NCI-H1048 (cell line): Measurements from ENCODE around the gene PFKFB4.

Experiments
- DNase-seq: peaks from one replicate; lab custom pipeline; 2025; lab: John Stamatoyannopoulos, UW

The PFKFB4 gene

DNA sequence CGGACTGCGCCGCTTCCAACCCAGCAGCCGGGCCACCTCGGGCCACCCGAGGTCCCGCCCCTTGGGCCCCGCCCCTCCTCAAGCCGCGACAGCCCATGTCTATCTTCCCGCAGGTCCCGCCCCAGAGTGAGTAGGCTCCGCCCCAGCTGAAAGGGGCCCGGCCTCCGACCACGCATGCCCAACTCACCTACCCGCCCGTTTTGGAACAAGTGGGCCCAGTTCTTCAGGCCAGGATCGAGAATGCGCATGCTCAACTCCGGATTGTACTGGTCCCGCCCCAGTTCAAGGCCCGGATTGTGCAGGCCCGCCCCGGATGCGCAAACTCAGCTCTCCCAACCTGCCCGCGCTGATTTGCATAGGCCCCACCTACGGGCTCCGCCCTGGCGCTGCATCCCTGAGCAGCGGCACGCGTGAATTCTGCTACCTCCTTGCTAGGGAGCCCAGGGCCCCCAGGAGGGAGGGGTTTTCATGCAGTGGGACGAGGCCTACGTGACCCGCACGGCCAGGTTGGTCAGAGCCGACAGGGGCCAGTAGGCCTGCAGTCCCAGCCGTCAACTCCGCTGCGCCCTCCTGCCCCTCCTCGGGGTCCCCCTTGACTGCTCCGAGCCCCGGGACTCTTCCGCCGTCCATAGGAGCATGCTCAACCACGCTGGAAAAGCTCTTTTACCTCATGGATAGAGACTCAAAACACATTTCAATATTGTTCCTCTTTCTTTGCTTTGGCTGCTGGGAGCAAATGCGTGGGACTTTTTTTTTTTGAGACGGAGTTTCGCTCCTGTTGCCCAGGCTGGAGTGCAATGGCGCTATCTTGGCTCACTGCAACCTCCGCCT is at the start of gene PFKFB4:
Gene PFKFB4, minus strand, starts transcription at position 8 of the 831 bp plus-strand sequence. CDS start 26 bp downstream, outside the sequence.
- peak; percentile 96 for DNase-seq

DNA sequence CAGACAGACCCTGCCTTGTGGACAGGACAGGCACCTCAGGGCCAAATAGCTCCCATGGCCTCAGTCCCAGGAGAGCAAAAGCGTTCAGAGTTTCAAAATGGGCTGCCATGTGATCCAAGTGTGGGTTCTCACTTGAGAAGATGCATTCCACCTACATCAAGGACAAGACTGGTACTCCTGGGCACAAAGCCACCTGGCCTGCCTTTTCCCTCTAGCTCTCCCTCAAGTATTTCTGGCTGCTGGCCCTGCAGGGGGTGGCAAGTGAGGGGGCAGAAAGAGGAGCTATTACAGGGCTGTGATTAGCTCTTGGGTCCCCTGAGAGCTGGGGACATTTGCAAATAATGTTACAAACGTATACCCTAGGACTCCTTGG is 45.0 kb upstream of the PFKFB4 start:
- no peak for DNase-seq

DNA sequence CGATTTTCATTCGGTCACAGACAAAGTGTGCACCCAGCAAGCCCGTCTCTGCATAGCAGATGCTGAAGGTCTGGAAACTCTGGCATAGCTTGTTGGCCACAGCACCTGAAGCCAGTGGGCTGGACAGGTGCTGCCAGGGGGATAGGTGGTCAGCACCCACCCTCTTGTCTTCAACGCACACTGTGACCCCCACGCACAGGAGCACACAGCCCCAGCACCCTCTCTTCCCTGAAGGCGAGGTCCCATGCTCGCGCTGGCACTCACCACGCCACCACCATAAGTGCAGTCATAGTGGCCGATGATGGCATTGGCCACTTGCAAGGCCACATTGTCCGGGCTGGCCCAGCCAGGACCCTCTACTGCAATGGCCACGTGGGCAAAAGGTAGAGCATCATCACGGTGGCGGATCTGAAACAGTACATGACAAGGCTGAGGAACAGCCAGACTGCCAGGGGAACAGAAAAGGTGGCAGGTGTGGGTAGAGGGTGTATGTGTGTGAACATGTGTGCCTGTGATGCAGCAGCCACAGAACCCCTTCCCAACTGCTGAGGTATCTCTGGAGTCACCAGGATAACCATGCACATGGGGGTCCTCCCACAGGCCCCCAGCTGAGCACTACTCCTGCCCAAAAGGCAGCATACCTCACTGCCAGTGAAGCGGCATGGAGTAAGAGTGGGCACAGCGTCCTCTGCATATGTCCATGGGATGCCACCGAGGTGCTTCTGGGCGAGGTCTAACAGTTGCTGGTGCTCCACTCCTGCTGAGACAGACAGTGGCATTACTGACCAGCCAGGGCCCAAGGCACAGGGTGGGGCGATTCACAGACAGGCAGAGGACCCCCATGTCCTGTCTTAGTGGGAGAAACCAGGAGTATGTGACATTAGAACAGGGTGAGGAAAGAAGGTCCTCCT is 44.4 kb upstream of the PFKFB4 start:
- DNase-seq = no peak

DNA sequence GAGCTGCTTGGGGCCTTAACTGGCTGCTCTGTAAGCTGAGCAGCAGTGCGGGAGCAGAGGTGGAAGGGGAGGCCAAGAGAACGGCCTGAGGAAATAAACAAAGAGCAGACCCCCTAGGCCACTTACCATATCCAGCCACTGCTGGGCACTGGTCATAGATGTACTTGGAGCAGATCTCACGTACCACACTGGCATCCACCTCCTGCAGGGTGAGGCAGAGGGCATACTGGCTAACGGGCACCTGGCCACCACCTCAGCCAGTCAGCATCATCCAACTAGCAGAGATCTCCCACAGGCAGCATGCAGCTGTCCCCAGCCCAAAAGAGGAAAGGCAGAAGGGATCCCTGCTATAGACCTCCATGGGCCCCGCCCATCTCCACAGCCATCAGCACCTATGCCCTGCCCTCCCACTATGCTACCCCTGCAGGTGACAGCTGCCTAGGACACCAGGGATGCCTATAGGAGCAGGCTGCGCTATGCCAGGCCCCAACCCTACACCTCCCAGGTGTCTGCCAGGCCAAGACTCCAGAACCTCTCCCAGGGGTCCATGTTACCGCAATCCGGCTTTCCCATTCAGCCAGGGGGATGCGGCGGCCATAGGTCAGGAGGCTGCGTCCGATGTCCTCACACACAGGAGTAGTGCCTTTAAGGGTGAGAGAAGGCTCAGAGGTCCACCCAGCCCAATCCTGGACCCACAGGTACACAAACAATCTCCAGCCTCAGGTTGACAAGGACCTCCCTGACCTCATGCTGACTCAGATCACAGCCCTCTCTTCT is 43.1 kb upstream of the PFKFB4 start:
- DNase-seq = no peak

DNA sequence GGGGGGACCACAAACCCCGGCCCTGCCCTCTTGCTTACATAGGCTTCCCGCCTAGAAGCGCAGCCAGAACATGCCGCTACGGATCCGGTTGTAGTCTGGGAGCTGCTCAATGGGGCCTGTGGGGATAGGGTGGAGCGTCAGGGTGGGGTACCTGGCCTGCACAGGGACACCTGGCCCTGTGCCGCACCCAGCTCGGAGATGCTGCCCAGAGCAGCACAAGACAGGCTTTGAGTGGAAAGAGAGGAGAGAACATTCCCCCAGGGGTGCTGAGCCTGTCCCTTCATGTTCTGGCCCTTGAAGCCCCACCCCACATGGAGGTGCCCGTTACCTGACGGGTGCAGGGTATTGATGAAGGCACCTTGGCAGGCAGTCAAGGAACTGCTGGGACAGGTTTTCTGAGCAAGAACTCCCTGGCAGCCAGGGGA is 42.5 kb upstream of the PFKFB4 start:
- no peak for DNase-seq

DNA sequence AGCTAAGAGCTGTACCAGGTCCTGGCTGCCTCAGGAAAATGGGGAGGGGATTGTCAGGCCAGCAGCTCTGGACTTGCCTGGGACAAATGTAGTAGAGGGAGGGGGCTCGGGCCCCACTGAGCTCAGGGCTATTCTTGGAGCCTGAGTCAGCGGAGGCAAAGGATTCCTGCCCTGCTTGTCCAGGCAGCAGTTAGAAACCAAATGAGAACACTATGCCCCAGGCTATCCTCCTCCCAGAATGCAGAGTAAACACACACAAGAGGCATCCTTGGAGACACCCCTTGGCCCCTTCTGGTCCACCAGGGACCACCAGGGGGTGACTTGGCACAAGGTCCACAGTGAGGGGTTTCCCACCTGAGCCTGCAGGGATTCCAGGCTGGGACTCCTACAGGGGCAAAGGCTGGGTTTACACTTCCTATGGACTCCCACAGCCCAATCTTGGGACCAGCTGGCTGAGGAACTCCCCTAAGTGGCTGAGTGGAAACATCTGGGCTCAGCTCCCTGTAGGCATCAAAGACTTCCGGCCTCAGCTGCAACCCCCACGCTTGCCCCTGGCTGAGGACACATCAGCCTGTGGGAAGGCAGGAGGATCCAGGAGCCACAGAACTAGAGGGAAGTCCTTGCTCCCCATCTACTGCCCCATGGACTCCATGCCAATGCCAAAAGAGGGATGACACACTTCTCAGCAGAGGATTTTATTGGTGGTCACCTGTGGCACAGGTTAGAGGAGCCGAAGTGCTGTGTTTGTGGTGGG is 41.9 kb upstream of the PFKFB4 start:
- DNase-seq = no peak

DNA sequence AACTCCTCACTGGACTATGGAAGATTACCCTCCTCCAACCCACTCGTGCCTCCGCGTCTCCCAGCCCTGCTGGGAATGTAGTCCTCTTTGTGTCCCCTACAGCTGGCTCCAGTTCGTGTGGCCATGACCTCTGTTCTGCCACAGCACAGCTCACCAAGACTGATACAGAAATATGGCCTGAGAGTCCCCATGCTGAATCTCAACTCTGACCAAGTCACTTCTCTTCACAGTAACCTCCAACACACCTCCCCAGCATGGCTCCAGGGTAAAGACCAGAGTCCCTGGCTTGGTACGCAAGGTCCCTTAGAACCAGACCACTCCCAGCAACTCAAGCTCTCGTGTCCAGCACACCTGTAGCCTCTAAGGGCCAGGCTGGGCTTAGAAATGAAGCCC is 40.8 kb upstream of the PFKFB4 start:
- DNase-seq = no peak

DNA sequence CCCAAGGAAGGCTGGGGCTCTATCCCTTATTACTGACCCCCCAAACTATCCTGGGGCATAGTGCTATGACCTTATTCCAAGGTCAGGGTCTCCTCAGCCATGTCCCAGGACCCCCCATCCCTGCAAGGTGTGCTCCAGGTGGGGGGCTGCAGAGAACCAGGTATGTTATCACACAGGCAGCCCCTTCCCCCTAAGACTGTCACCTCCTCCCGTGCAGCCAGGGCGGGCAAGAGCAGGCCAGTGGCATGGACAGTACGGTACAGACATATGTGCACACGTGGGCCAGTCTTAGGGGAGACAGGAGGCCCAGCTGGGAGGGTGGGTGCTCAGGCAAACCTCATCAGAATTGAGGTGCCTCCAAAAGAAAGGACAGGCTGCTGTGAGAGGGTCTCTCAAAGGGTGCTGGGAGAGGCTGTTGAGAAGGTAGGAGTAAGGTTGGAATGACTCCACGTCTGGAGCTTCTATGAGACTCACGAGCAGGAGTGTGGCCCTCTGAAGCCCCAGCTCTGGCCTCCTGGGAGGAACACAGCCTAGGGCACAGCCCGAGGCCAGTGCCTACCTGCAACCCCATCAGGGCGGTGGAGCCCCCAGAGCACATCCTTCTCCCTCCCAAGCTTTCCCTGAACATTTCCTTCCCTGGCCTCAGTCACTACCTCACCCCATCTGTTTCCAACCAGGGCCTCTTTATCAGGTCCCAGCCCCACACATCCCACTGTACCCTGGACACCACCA is 40.2 kb upstream of the PFKFB4 start:
- DNase-seq = no peak

DNA sequence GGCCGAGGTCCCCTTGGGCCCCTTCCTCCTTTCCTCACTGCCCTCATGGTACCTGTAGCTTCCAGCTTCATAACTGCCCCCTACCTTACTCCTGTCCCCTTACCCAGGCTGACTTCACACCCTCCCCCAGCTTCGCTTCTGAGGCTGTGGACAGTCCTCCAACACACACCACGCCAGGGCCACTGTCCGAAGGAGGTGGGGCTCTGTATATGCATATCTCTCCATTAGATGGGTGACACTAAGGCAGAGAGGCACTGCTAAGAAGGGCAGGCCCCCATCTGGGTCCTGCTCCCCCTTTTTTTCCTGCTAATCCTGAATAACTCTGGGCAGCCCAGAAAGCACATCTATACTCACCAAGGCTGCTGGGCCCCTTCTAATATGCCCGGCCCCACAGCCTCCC is 39.6 kb upstream of the PFKFB4 start:
- no peak for DNase-seq

DNA sequence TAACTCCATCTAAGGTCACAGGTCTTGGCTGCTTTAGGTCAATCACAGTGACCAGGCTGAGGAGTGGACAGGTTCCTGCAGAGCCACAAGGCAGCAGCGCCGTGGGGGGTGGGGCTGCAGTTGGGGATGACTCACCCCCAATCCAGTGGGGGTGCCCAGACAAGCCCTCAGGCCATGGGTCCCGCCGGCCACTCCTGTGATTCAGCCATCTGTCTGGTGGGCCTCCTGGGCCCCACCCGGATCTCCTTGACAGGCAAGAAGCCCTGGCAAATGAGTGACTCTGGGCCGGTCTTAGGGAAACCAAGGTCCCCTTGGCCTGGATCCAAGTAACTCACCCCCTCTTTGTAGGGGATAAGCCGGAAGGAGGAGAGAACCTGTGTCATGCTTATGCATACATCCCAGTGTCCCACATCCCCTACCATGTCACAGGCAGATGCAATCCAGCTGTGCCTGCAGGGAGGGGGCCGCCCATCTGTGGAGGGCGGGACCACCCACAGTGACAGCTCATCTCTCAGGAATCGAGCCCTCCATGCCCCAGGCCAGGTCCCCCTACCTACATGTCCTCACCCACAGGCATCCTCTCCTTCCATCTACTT is 39.0 kb upstream of the PFKFB4 start:
- DNase-seq = no peak

DNA sequence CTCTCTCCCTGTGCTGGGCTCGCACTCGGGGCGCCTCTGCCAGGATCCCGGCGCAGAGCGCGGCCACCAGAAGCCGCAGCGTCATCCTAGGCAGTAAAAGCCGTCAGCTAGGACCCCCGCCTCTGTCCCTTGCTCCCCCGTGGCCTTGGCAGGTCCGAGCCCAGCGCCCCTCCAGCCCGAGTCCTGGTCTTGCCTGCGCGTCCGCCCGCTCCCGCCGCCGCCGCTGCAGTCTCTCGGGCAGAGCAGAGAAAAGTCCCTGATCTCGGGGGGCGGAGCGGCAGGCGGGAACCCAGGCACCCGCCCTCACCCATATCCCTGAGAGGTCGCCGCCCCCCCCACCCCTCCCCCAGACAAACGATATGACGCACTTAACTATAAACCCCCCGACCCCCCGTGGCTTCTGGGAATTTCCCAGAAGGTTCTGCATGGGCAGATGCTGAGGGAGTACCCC is 38.5 kb upstream of the PFKFB4 start, which contains the start of gene COL7A1:
Gene COL7A1, minus strand, starts transcription at position 255 of the 451 bp plus-strand sequence. Its CDS starts 170 bp downstream, at position 85.
- DNase-seq = no peak

DNA sequence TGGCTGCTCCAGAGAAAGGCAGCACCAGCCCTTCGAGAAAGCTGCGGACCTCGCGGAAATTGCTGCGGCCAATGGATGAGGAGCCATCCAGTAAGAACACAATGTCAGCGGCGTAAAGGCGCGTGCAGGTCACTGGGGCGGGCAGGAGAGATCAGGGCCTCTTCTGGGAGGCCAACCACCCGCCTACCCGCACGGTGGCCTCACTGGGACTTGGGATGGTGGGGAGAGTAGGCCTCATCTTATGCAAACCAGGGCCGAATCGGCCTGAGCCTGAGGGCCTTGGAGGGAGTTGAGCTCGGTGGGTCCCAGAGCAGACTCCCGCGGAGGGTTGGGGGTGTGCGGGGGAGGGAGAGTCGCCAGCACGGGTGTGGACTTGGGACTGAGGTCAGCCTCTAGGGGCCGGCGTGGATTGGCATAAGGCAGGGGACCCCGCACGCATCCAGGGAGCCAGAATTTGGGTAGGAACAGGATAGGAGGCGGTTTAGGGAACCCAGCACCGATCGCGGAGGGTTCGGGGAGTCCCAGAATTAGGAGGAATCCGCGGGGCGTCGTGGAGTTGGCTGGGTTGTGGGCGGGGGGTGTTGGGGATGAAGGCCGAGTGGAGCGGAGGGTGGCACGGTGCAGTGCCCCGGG is 37.9 kb upstream of the PFKFB4 start:
- no peak for DNase-seq

DNA sequence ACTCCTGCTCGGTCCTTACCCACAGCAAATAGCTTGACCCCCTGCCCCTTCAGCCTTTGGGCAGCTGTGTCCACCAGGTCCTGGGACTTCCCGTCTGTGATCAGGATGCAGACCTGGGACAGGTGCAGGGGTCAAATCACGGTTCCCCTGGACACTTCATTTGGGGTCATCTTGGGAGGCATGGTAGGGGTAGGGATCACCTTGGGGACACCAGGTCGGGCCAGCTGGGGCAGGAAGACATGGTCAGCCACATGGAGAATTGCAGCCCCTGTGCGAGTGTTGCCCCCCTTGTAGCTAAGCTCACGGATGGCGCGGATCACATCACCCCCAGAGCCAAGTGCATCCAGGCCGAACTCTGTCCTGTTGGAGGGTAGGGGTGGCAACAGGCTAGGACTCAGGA is 36.7 kb upstream of the PFKFB4 start:
- DNase-seq = no peak

DNA sequence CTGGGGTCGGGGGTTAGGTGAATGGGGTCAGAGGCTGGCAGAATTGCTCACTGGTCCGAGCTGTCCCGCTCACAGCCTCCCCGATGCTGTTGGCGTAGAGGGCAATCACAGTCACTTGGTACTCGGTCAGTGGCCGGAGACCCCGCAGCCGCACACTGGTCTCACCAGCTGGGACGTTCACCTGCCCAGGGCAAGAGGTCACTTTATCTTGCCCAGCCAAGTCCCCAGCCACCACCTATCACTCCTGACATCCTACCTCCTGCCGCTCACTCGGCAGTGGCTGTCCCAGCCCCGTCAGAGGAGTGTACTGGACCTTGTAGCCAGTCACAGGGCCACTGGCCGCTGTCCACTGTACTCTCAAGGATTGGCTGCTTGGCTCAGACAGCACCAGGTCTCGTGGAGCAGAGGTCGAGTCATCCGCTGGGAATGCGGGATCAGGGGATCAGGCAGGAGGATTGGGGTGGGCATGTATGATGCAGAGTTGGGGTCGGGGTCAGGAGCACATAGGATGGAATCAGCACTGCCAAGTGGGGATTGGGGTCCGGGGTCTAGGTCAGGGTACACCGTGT is 36.0 kb upstream of the PFKFB4 start:
- DNase-seq = no peak

DNA sequence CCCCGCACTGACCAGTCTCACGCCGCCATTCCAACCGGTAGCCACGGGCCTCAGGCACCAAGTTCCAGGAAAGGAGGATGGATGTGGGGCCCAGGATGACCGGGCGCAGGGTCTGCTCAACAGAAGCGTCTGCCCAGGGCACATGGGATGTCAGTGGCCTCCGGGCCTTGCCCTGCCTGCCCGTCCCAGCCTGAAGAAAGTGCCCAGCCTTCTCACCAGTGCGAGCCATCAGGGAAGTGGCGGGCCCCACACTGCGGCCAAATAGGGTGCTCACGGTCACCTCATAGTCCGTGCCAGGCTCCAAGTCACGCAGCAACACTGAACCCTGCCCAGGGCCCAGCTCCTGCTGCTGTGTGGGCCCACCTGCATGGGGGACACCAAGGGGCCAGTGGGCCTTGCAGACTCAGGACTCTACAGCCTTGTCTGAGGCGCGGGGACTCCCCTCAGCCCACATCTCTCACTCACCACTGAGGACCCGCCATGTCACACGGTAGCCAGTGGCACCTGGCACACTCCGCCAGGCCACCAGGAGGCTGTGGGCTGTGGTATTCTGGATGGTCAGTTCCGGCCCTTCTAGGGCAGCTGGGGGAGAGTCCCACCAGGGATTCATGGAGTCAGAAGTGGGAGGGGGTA is 35.4 kb upstream of the PFKFB4 start:
- no peak for DNase-seq

DNA sequence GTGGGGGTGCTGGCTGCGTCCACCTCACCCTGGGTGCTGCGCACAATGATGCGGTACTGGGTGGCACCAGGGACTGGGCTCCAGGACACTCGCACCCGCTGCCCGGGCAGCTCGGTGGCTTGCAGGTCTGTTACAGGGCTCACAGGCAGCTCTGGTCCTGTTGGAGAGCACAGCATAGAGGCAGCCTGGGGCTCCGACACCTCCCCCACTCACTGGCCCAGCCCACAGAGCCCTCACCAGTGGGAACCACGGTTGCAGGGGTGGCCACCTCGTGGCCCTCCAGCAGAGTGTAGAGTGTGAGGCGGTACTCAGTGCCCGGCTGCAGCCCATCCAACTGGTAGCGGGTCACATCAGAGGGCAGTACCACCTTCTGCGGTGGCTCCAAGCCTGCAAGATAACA is 34.8 kb upstream of the PFKFB4 start:
- DNase-seq = no peak

DNA sequence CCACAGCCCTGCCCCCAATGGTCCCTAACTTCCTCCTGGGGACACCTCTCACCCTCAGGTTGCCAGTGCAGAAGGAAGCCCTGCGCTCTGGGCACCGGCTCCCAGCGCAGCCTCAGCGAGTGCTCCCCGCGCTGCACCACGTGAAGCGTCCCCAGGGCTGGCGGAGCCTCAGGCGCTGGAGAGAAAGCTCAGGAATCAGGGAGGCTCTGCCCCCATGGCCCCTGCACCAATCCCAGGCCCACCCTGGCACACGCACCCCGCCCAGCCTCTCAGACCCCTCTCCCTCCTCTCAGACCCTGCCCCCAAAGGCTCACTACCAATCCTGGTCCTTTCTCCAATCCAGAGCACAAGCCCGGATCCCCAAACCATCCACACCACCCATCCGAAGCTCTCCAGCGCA is 31.6 kb upstream of the PFKFB4 start:
- no peak for DNase-seq

DNA sequence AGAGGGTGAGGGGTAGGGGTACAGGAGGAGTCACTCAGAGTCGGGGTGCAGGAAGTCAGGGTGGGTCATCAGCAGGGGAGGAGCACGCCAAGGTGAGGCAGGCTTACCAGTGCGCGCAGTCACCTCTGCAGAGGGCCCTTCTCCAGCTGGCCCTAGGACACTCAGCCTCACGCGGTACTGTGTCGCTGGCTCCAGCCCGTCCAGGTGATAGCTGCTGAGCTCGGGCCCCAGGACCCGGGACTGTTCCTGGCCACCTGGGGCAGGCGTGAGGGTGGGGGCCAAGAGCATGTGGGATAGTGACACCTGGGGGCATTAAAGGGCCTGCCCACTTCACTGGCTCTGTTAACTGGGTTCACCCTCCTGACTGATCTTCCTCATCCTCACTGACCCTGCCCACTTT is 31.1 kb upstream of the PFKFB4 start:
- no peak for DNase-seq

DNA sequence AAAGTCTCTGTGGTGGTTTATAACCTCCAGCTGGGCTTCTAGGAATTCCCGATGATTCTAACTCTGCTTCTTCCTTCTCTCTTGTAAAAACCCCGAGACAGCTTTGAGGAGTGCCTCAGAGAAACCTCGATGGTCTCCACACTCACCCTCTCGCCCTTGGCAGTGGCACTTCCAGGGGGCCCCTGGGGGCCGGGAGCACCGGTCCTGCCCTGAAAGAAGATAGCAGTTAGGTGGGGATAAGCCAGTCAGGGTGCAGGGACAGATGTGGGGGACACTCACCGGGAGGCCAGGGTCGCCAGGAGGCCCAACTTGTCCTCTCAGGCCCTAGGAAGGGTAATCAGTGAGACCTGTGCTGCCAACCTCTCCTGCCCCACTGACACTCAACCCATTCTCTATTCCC is 28.8 kb upstream of the PFKFB4 start:
- no peak for DNase-seq
